GM12878 (cell line): ENCODE measurements around the gene SUGP1. TPM values are rescaled to one million over a fixed set of nuclear protein-coding genes. Genes with fewer than 3 reads are reported as not detected.

Experiments
- ATAC-seq: fragments of 200-7000 bp; cut with Tn5 transposase; 3 replicates; pipeline ENCODE4 v1.9.1; 2020; ENCODE audit warnings: mild to moderate bottlenecking, moderate library complexity
- BruUV-seq: library from RNA; stranded (reverse); fragments of 400-500 nt; replicated peaks from 2 replicates; lab custom pipeline; 2021; lab: Mats Ljungman, UMichigan
- CTCF ChIA-PET: fragments of 300-600 bp; sonication (Branson Sonifier 250); formaldehyde crosslinking; extraction: SDS; loops from one replicate; lab custom pipeline; 2021; ENCODE audit warnings: inconsistent platforms; lab: Yijun Ruan, JAX
- POLR2A ChIA-PET: fragments of 350-600 bp; formaldehyde crosslinking; extraction: SDS; loops from one replicate; lab custom pipeline; 2021; ENCODE audit warnings: inconsistent platforms; lab: Charles Lee
- RAD21 ChIA-PET: fragments of 300-600 bp; sonication (Branson Sonifier 250); formaldehyde crosslinking; loops from one replicate; lab custom pipeline; 2023; ENCODE audit warnings: antibody characterized with exemption; ENCODE audit not compliant: unreplicated experiment; lab: Charles Lee
- SMC1A ChIA-PET: fragments of 300-600 bp; sonication (Branson Sonifier 250); formaldehyde crosslinking; loops from one replicate; lab custom pipeline; 2023; ENCODE audit not compliant: unreplicated experiment, uncharacterized antibody; lab: Charles Lee
- DNase-seq: peaks from one replicate; pipeline ENCODE4 v3.0.0-alpha.2; 2011; ENCODE audit warnings: low read depth, low spot score
- FAIRE-seq: peaks from 3 replicates; lab custom pipeline; 2011; peaks lifted over from hg19 to GRCh38; lab: Jason Lieb, UNC
- H2AFZ ChIP-seq: 2 replicates; pipeline ENCODE4 v1.6.0; 2011; ENCODE audit warnings: low read depth, low read length, control low read depth; ENCODE audit not compliant: control insufficient read depth
- H3K27ac ChIP-seq: 2 replicates; pipeline ENCODE4 v1.5.1; 2011; ENCODE audit warnings: control low read depth; ENCODE audit not compliant: control insufficient read depth, insufficient read depth
- H3K27me3 ChIP-seq, 2 experiments: replicated peaks in 1 of 2; 2 replicates each; pipeline versions ENCODE4 v1.6.0 to v1.6.1; 2011; ENCODE audit warnings: low read length in 1 of 2; ENCODE audit not compliant: control insufficient read depth in 2 of 2, insufficient read depth in 2 of 2
- H3K36me3 ChIP-seq, 2 experiments: 2 replicates each; pipeline ENCODE4 v1.5.1; 2011; ENCODE audit warnings: low read length in 1 of 2; ENCODE audit not compliant: control insufficient read depth in 2 of 2, insufficient read depth in 2 of 2
- H3K4me1 ChIP-seq: 2 replicates; pipeline ENCODE4 v1.6.1; 2011; ENCODE audit warnings: mild to moderate bottlenecking, low read length, moderate library complexity, mixed read lengths; ENCODE audit not compliant: control insufficient read depth, insufficient read depth
- H3K4me2 ChIP-seq: 2 replicates; pipeline ENCODE4 v1.6.0; 2011; ENCODE audit warnings: control low read depth; ENCODE audit not compliant: control insufficient read depth, insufficient read depth
- H3K4me3 ChIP-seq: fragments of 200-600 bp; sonication (generic); 2 replicates; pipeline ENCODE4 v1.5.1; 2016
- H3K79me2 ChIP-seq: 2 replicates; pipeline ENCODE4 v1.6.0; 2011; ENCODE audit warnings: low read length; ENCODE audit not compliant: control insufficient read depth, insufficient read depth
- H3K9ac ChIP-seq: 2 replicates; pipeline ENCODE4 v1.8.0; 2011; ENCODE audit warnings: low read length, control low read depth, mixed read lengths; ENCODE audit not compliant: control insufficient read depth, insufficient read depth
- H3K9me3 ChIP-seq: replicated peaks from 3 replicates; pipeline ENCODE4 v1.5.1; 2011; ENCODE audit warnings: mild to moderate bottlenecking, low read length; ENCODE audit not compliant: control insufficient read depth, insufficient read depth
- H4K20me1 ChIP-seq: 2 replicates; pipeline ENCODE4 v1.6.0; 2011; ENCODE audit not compliant: control insufficient read depth, insufficient read depth
- BACH1 ChIP-seq: fragments of 450-650 bp; IDR thresholded peaks from 2 replicates; pipeline ENCODE4 v1.6.1; 2017; ENCODE audit warnings: mild to moderate bottlenecking, borderline replicate concordance
- BHLHE40 ChIP-seq, 2 experiments: fragments of 450-650 bp in 1 of 2; IDR thresholded peaks; 2 replicates each; pipeline ENCODE4 v1.6.1; 2011 to 2017; ENCODE audit warnings: low read depth in 2 of 2, borderline replicate concordance in 1 of 2, improper control_type of control experiment in 1 of 2, low read length in 1 of 2, mild to moderate bottlenecking in 1 of 2
- EZH2 ChIP-seq: IDR thresholded peaks from 2 replicates; pipeline ENCODE4 v1.6.1; 2012; ENCODE audit warnings: low read depth, mild to moderate bottlenecking, control low read depth, inconsistent platforms, low read length, borderline replicate concordance; ENCODE audit not compliant: control insufficient read depth
- KAT2A ChIP-seq: conservative IDR thresholded peaks from 2 replicates; pipeline ENCODE4 v1.6.1; 2011; ENCODE audit warnings: low read depth, low read length; ENCODE audit not compliant: control insufficient read depth
- MTA2 ChIP-seq: fragments of 450-650 bp; IDR thresholded peaks from 2 replicates; pipeline ENCODE4 v1.6.1; 2016; ENCODE audit warnings: low read depth, mild to moderate bottlenecking, moderate library complexity
- NFIC ChIP-seq: IDR thresholded peaks from 2 replicates; pipeline ENCODE4 v1.6.1; 2012; ENCODE audit warnings: low read depth, mild to moderate bottlenecking, inconsistent platforms, low read length, moderate library complexity
- NFYA ChIP-seq: IDR thresholded peaks from 2 replicates; pipeline ENCODE4 v1.6.1; 2011; ENCODE audit warnings: low read depth, mild to moderate bottlenecking, low read length, improper control_type of control experiment, borderline replicate concordance
- NR2C1 ChIP-seq: fragments of 450-650 bp; IDR thresholded peaks from 2 replicates; pipeline ENCODE4 v1.6.1; 2017; ENCODE audit warnings: antibody characterized with exemption, mild to moderate bottlenecking, moderate library complexity
- NRF1 ChIP-seq: conservative IDR thresholded peaks from 2 replicates; pipeline ENCODE4 v1.6.1; 2011; ENCODE audit warnings: mild to moderate bottlenecking, low read depth, low read length, improper control_type of control experiment
- POLR2A ChIP-seq: IDR thresholded peaks from 2 replicates; pipeline ENCODE4 v1.6.1; 2011; ENCODE audit warnings: low read depth, mild to moderate bottlenecking, low read length
- SUPT20H ChIP-seq: IDR thresholded peaks from 2 replicates; pipeline ENCODE4 v1.6.1; 2011; ENCODE audit warnings: low read depth, mild to moderate bottlenecking, low read length, moderate library complexity, borderline replicate concordance; ENCODE audit not compliant: control insufficient read depth
- YY1 ChIP-seq: IDR thresholded peaks from 2 replicates; pipeline ENCODE4 v1.6.1; 2011; ENCODE audit warnings: low read depth, mild to moderate bottlenecking, low read length
- ZNF274 ChIP-seq: IDR thresholded peaks from one replicate; pipeline ENCODE4 v1.8.0; 2011; ENCODE audit not compliant: insufficient read length, insufficient read depth
- WGBS: methylation state at CpG from one replicate; pipeline ENCODE4 v1.1.6; 2016; ENCODE audit warnings: low lambda C conversion rate; ENCODE audit not compliant: insufficient replicate concordance, insufficient coverage; ENCODE audit errors: missing lambda C conversion rate; 5-methylcytosine and 5-hydroxymethylcytosine counted together
- in situ Hi-C: fragments of 300-500 bp; cut with MboI; formaldehyde crosslinking; loops from 9 replicates; pipeline ENCODE4 v1.14.3; 2018; ENCODE audit warnings: mixed read lengths
- intact Hi-C: fragments of 100-400 bp; cut with micrococcal nuclease; formaldehyde crosslinking; loops from one replicate; pipeline ENCODE4 v1.14.2; 2022; ENCODE audit not compliant: unreplicated experiment
- polyA plus RNA-seq, 11 experiments: library from polyadenylated mRNA; depleted of rRNA in 4 of 11; unstranded in 6 of 11; stranded (reverse) in 5 of 11; fragments of >200 nt; fragmentation: Nextera tagmentation in 4 of 11; fragmentation: Illumina TruSeq in 1 of 11; extraction: Ambion mirVana in 4 of 11; extraction: Trizol in 1 of 11; gene quantifications; 1 replicate in 1 of 11; 2 replicates in 10 of 11; pipeline versions ENCODE4 v1.2.1 to v1.2.3, GENCODE V29; 2011 to 2016; ENCODE audit warnings: inconsistent platforms in 2 of 11, missing spikeins in 2 of 11, low read depth in 1 of 11
- total RNA-seq, 4 experiments: library from RNA; depleted of rRNA in 3 of 4; stranded (reverse); fragments of >200 nt in 3 of 4; fragmentation: Illumina TruSeq in 1 of 4; extraction: Trizol in 1 of 4; gene quantifications; 2 replicates each; pipeline versions ENCODE4 v1.2.1 to v1.2.3, GENCODE V29; 2013 to 2021
- TF ChIP-seq, protein P1 (sequence below): fragments of 150-350 bp; IDR thresholded peaks from 2 replicates; pipeline ENCODE4 v1.6.1; 2016; ENCODE audit warnings: low read depth, low read length
- TF ChIP-seq, protein P2 (sequence below): fragments of 450-650 bp; formaldehyde crosslinking; IDR thresholded peaks from 2 replicates; pipeline ENCODE4 v1.5.0; 2022; ENCODE audit warnings: mild to moderate bottlenecking, missing genetic modification characterization
- TF ChIP-seq, protein P3 (sequence below): fragments of 450-650 bp; IDR thresholded peaks from 2 replicates; pipeline ENCODE4 v1.6.1; 2016; ENCODE audit warnings: mild to moderate bottlenecking

SUGP1 gene
- total and polyA plus RNA-seq, 10 of the 15 experiments (the other 5 are each of a cell fraction or from before 2014, with no cell fraction given), result 1.6 to 70.2 (median 38.4) TPM

DNA sequence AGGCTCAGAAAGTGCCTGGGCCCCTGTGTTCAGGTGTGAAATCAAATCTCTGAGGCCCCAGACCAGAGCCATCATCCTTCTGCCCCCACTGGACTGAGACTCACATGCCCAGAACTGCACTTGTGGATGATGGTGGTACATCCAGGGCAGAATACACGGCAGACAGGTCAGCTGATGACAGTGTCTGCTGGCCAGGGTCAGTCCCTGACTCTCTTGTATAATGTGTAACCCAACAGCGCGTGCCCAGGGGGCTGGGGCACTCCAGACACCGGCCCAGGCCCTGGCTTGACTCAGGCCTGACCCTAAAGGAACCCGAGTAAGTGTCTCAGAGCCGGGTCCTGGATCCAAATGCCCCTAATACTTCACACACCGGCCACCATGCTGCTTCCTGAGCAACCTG is 47.8 kb upstream of the SUGP1 start:
- Histone ChIP-seq H3K36me3 (no peaks in the 10 kb centered on the region), H2AFZ (no peak overlapping the region), H3K4me3 (no peak overlapping the region), H3K4me1 (peaks cover 8% of the 10 kb centered on the region), H3K79me2 (no peaks in the 10 kb centered on the region), H3K27ac (no peak overlapping the region), H3K9me3 (no peaks in the 10 kb centered on the region), H3K27me3 (no peaks in the 10 kb centered on the region), H3K4me2 (no peak overlapping the region), H4K20me1 (no peaks in the 10 kb centered on the region), H3K9ac (no peak overlapping the region)
- WGBS, result 51% methylated on average over 7 of the region's 7 CpGs
- ATAC-seq (no peak), DNase-seq (no peak), FAIRE-seq (no peak)
- no TSS peak for BruUV-seq
- ChIA-PET CTCF (interaction anchor here (0.5 to 10.8 kb wide), 5 partner anchors 17 to 121 kb away, joined by 3 to 223 read pairs (median 4); partner anchors contain the start of gene GATAD2A), RAD21 (interaction anchor here (1.2 to 1.9 kb wide), 2 partner anchors 122 to 237 kb away, joined by 3 to 11 read pairs; no protein-coding TSS in a partner anchor), SMC1A (interaction anchor here (1.2 to 6.5 kb wide), 2 partner anchors 38 to 122 kb away, joined by 3 to 97 read pairs; partner anchors contain the start of gene GATAD2A), POLR2A (interaction anchor here (0.7 kb wide), 1 partner anchor 45 kb away, joined by 3 read pairs; no protein-coding TSS in a partner anchor)
- intact Hi-C loops, result loop anchor here (5.0 kb wide), 1 partner anchor 274 kb away; the partner anchor contains the start of gene GMIP
- in situ Hi-C loops, result loop anchor here (5.0 kb wide), 1 partner anchor 124 kb away; no protein-coding TSS in a partner anchor
- TF ChIP-seq BHLHE40 (IDR thresholded peaks at IDR 0.05; ENCODE audit: borderline replicate concordance in 1 of 2, low read depth in 2 of 2, low read length in 1 of 2) (no peak), POLR2A (no peak), KAT2A (no peak), EZH2 (no peak), NFYA (no peak), BACH1 (no peak), NR2C1 (no peak), ZNF274 (no peak), NRF1 (no peak), NFIC (no peak), MTA2 (no peak), YY1 (no peak), SUPT20H (no peak)
- TF ChIP-seq, protein P1, sequence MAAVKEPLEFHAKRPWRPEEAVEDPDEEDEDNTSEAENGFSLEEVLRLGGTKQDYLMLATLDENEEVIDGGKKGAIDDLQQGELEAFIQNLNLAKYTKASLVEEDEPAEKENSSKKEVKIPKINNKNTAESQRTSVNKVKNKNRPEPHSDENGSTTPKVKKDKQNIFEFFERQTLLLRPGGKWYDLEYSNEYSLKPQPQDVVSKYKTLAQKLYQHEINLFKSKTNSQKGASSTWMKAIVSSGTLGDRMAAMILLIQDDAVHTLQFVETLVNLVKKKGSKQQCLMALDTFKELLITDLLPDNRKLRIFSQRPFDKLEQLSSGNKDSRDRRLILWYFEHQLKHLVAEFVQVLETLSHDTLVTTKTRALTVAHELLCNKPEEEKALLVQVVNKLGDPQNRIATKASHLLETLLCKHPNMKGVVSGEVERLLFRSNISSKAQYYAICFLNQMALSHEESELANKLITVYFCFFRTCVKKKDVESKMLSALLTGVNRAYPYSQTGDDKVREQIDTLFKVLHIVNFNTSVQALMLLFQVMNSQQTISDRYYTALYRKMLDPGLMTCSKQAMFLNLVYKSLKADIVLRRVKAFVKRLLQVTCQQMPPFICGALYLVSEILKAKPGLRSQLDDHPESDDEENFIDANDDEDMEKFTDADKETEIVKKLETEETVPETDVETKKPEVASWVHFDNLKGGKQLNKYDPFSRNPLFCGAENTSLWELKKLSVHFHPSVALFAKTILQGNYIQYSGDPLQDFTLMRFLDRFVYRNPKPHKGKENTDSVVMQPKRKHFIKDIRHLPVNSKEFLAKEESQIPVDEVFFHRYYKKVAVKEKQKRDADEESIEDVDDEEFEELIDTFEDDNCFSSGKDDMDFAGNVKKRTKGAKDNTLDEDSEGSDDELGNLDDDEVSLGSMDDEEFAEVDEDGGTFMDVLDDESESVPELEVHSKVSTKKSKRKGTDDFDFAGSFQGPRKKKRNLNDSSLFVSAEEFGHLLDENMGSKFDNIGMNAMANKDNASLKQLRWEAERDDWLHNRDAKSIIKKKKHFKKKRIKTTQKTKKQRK, result no peak
- TF ChIP-seq, protein P2, sequence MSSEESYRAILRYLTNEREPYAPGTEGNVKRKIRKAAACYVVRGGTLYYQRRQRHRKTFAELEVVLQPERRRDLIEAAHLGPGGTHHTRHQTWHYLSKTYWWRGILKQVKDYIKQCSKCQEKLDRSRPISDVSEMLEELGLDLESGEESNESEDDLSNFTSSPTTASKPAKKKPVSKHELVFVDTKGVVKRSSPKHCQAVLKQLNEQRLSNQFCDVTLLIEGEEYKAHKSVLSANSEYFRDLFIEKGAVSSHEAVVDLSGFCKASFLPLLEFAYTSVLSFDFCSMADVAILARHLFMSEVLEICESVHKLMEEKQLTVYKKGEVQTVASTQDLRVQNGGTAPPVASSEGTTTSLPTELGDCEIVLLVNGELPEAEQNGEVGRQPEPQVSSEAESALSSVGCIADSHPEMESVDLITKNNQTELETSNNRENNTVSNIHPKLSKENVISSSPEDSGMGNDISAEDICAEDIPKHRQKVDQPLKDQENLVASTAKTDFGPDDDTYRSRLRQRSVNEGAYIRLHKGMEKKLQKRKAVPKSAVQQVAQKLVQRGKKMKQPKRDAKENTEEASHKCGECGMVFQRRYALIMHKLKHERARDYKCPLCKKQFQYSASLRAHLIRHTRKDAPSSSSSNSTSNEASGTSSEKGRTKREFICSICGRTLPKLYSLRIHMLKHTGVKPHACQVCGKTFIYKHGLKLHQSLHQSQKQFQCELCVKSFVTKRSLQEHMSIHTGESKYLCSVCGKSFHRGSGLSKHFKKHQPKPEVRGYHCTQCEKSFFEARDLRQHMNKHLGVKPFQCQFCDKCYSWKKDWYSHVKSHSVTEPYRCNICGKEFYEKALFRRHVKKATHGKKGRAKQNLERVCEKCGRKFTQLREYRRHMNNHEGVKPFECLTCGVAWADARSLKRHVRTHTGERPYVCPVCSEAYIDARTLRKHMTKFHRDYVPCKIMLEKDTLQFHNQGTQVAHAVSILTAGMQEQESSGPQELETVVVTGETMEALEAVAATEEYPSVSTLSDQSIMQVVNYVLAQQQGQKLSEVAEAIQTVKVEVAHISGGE, result no peak
- TF ChIP-seq, protein P3, sequence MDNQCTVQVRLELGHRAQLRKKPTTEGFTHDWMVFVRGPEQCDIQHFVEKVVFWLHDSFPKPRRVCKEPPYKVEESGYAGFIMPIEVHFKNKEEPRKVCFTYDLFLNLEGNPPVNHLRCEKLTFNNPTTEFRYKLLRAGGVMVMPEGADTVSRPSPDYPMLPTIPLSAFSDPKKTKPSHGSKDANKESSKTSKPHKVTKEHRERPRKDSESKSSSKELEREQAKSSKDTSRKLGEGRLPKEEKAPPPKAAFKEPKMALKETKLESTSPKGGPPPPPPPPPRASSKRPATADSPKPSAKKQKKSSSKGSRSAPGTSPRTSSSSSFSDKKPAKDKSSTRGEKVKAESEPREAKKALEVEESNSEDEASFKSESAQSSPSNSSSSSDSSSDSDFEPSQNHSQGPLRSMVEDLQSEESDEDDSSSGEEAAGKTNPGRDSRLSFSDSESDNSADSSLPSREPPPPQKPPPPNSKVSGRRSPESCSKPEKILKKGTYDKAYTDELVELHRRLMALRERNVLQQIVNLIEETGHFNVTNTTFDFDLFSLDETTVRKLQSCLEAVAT, result no peak
